Esophagus muscularis mucosa (tissue), 4 donors: Measurements from ENCODE around the gene RNF26.

ENCODE experiments used
- EP300 ChIP-seq: sonication (generic); formaldehyde crosslinking; IDR thresholded peaks from one replicate; pipeline ENCODE4 v1.6.1; 2017; ENCODE audit warnings: antibody characterized with exemption
- POLR2A ChIP-seq: fragments of 450-650 bp; IDR thresholded peaks from one replicate; pipeline ENCODE4 v1.6.1; 2017; ENCODE audit warnings: antibody characterized with exemption, moderate library complexity, mild to moderate bottlenecking, low read depth
- POLR2AphosphoS5 ChIP-seq, 2 donors: sonication (generic); formaldehyde crosslinking; IDR thresholded peaks; one replicate each; pipeline ENCODE4 v1.6.1; 2017; ENCODE audit warnings: antibody characterized with exemption in 2 of 2
- TF ChIP-seq, protein P1 (sequence below), 3 experiments: fragments of 200-600 bp in 2 of 3; fragments of 450-650 bp in 1 of 3; sonication (generic) in 2 of 3; IDR thresholded peaks; one replicate each; pipeline ENCODE4 v1.5.1; 2017 to 2019; ENCODE audit warnings: antibody characterized with exemption in 3 of 3, mild to moderate bottlenecking in 2 of 3, moderate library complexity in 1 of 3

DNA sequence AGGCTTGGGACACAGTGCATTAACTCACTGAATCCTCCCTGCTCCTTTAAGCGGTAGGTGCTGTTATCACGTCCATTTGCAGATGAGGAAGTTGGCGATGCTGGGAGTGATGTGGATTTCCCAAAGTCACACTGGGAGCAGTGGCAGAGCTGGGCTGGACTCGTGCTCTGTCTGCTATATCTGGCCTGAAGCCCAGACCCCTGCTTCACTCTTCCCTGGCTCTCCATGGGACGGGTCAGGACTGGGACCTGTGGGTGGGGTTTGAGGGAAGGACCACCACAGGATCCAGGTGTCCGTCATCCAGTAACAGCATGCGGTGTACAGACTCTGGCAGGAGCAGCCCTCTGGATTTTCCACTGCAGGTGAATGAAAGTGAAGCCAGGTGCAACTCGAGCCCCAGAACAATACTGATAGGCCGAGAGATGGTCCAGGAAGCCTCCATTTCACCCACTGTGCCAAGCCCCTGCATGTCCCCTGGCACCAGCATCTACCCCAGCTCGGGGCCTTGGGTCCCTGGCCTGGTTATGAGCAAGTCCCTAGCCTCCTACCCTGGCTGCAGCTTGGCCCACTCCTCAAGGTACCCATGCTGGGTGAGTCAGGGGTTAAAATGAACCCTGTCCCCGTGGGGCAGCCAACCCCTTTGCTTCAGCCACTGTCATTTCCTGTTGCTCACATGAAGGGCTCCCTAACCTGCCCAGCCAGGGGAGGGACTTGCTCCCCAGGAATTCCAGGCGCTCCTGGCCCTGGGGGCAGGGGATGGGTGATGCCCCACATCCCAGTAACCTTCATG is 43.0 kb downstream of the RNF26 start:
- TF ChIP-seq, protein P1, sequence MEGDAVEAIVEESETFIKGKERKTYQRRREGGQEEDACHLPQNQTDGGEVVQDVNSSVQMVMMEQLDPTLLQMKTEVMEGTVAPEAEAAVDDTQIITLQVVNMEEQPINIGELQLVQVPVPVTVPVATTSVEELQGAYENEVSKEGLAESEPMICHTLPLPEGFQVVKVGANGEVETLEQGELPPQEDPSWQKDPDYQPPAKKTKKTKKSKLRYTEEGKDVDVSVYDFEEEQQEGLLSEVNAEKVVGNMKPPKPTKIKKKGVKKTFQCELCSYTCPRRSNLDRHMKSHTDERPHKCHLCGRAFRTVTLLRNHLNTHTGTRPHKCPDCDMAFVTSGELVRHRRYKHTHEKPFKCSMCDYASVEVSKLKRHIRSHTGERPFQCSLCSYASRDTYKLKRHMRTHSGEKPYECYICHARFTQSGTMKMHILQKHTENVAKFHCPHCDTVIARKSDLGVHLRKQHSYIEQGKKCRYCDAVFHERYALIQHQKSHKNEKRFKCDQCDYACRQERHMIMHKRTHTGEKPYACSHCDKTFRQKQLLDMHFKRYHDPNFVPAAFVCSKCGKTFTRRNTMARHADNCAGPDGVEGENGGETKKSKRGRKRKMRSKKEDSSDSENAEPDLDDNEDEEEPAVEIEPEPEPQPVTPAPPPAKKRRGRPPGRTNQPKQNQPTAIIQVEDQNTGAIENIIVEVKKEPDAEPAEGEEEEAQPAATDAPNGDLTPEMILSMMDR (IDR thresholded peaks at IDR 0.05): no peak
- TF ChIP-seq POLR2A: peak; percentile 11
- TF ChIP-seq EP300: no peak
- no peak for TF ChIP-seq POLR2AphosphoS5 (IDR thresholded peaks at IDR 0.05)
